ENCODE measurements around the gene GRM5. TPM values are rescaled to one million over a fixed set of nuclear protein-coding genes. Genes with fewer than 3 reads are reported as not detected.
"Not testable (repeated sequence)": the region's sequence is repeated elsewhere in the genome, so short reads cannot be mapped to it uniquely, and the experiment has no call there.

Gene GRM5
- total RNA-seq, 1 donor from 2014 or later, result 0.13 TPM

GRCh38 chr11:88851547-88851946 lies 214.2 kb downstream of the GRM5 start:
- ATAC-seq (ENCODE audit: poor library complexity); DNase-seq; intact Hi-C loops (cut with DNase I): not testable (repeated sequence)

DNA sequence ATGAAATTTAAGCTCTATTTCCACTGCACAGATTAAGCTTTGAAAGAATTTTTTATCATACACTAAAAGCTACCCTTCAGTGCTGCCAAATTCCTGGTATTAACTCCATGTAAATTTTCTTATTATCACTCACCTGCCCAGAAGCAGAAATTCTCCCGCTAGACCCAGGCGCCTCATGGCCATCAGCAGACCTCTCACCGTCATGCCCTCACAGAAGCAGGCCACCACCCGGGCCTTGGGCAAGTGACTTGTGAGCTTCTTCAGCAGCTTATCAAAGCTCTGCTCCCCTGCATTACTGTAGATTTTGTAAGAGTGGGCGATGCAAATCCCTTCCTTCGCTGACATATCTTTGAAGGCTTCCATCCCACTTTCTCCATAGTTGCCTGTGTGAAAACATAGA lies 216.0 kb downstream of the GRM5 start:
- intact Hi-C loops (cut with DNase I); ATAC-seq (ENCODE audit: poor library complexity): not testable (repeated sequence)
- DNase-seq, result peak; percentile 27

- intact Hi-C loops (cut with DNase I), result no loop called here
- no peak for ATAC-seq (ENCODE audit: poor library complexity)
- no peak for DNase-seq
Observed at GRCh38 chr11:88849368-88849767, 216.4 kb downstream of the GRM5 start.

DNA sequence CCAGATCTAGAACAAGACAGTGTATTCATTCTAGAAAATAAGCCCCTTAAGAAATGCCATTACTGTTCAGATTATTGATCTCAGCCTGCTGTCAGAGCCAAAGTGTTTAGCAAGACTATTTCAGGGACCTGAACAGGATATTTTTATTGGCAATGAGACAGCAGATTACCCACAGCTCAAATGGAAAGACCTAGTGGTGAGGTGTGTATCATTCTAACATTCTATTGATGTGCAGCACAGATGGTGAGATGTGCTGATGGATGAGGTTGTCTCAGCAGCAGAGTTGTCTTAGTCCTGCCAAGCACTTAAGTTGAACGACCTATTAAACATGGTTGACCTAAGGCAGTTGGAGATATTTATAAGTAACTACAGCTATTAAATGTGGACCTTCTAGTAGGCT lies 219.5 kb downstream of the GRM5 start:
- DNase-seq; intact Hi-C loops (cut with DNase I); ATAC-seq (ENCODE audit: poor library complexity): not testable (repeated sequence)

GRCh38 chr11:88844941-88845340 lies 220.8 kb downstream of the GRM5 start:
- ATAC-seq (ENCODE audit: poor library complexity); DNase-seq; intact Hi-C loops (cut with DNase I): not testable (repeated sequence)

DNA sequence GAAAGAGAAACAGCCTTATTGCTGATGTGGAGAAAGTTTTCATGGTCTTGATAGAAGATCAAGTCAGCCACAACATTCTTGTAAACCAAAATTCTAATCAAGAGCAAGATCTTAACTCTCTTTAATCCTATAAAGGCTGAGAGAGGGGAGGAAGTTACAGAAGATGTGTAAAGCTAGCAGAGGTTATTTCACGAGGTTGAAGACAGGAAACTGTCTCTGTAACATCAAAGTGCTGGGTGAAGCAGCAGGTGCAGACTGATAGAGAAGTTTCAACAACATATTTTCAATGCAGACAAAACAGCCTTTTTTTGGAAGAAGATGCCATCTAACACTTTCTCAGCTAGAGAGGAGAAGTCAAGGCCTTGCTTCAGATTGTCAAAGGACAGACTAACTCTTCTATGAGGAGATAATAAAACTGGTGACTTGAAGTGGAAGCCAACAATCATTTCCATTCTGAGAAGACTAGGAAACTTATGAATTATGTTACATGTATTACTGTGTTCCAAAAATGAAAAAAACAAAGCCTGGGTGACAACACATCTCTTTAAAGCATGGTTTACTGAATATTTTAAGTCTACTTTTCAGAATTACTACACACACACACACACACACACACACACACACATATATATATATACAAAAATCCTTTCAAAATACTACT lies 221.9 kb downstream of the GRM5 start:
- intact Hi-C loops (cut with DNase I); ATAC-seq (ENCODE audit: poor library complexity); DNase-seq: not testable (repeated sequence)

DNA sequence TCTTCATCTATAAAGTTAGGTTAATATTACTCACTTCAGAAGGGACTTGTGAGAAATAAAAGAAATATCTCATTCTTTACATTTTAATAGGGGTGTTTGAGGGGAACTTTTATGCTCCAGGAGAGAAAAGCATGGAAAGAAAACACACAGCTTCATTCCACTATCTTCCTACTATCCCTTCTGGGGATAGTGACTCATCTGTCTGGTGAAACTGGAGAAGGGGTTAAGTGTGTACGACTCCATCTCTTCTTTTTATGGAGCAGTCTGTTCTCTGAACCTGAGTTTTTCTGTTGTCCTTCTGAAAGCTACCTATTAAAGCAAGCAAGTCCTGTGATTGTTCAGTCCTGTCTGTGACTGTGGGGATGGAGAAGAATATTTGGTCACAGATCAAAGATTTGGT lies 227.6 kb downstream of the GRM5 start:
- intact Hi-C loops (cut with DNase I); ATAC-seq (ENCODE audit: poor library complexity); DNase-seq: not testable (repeated sequence)

- DNase-seq; intact Hi-C loops (cut with DNase I); ATAC-seq (ENCODE audit: poor library complexity): not testable (repeated sequence)
Observed at GRCh38 chr11:88835709-88836108, 230.1 kb downstream of the GRM5 start.

GRCh38 chr11:88831303-88831890 lies 234.4 kb downstream of the GRM5 start:
- peak; percentile 13 for DNase-seq
- ATAC-seq (ENCODE audit: poor library complexity), result no peak
- intact Hi-C loops (cut with DNase I), result no loop called here

DNA sequence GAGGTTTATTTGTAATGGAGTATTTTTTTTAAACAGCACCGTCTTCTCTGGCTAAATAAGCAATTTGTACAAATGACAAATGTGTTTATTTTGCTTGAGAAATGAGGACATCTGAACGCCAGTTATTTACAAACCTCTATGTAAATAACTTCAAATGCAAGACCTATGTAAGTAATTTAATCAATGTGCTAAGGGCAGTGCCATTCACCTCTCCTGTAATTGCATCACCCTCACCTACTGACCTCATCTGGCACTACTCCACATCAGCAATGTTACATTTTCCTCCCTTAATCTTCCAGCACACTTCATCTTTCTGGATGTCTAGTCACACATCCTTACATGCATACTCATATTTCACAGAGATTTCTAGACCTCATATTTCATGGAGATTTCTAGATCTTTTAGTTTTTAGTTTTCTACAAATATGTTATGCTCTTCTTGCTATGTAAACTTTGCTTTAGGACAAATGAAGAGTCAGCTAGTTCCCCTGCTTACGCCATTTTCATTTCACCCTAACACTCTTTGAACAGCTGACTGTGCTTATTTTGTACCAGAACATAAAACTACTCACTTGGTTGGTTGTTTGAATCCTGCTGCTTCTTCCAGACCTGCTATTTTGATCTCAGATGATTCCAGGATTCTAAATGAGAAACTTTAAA lies 238.6 kb downstream of the GRM5 start:
- ATAC-seq (ENCODE audit: poor library complexity) (no peak), DNase-seq (no peak)
- intact Hi-C loops (cut with DNase I), result no loop called here

DNA sequence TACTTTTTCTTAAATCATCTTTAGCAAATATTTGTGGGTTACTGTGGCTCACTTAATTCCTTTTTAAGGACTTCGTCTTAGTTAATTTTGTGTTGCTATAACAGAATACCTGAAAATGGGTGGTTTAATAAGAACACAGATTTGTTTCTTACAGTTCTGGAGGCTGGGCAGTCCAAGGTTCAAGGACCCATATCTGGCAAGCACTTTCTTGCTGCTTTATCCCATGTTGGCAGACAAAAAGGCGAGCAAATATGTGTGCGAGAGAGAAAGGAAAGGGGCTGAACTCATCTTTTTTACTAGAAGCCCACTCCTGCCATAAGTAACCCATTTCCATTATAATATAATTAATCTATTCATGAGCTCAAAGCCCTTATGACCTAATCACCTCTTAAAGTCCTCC lies 246.2 kb downstream of the GRM5 start:
- ATAC-seq (ENCODE audit: poor library complexity), result no peak
- no peak for DNase-seq
- intact Hi-C loops (cut with DNase I), result no loop called here

- intact Hi-C loops (cut with DNase I), result no loop called here
- ATAC-seq (ENCODE audit: poor library complexity) (no peak), DNase-seq (no peak)
Observed at GRCh38 chr11:88818978-88819377, 246.8 kb downstream of the GRM5 start.

- intact Hi-C loops (cut with DNase I), result no loop called here
- ATAC-seq (ENCODE audit: poor library complexity), result no peak
Observed at GRCh38 chr11:88815505-88815904, 250.3 kb downstream of the GRM5 start.

DNA sequence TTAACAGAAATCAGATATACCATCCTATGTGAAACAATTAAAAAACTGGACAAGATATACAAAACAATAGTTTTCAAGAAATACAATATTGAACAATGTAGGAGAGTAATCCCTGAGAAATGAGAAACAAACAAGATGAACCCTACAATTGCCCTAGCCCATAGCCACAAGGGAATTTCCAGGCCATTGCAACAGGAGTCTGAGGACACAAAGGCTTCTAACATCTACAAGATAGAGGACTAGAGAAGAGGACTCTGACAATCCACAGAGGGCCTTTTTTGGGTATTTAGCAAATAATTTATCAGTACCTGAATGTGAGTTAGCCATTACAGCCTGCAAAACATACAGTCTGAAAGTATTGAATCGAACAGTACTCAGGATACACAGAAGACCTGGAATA lies 251.7 kb downstream of the GRM5 start:
- ATAC-seq (ENCODE audit: poor library complexity) (no peak), DNase-seq (no peak)
- intact Hi-C loops (cut with DNase I), result no loop called here

More at GRCh38 chr11:88815505-88815904, 250.3 kb downstream of the GRM5 start:
- no peak for DNase-seq

DNA sequence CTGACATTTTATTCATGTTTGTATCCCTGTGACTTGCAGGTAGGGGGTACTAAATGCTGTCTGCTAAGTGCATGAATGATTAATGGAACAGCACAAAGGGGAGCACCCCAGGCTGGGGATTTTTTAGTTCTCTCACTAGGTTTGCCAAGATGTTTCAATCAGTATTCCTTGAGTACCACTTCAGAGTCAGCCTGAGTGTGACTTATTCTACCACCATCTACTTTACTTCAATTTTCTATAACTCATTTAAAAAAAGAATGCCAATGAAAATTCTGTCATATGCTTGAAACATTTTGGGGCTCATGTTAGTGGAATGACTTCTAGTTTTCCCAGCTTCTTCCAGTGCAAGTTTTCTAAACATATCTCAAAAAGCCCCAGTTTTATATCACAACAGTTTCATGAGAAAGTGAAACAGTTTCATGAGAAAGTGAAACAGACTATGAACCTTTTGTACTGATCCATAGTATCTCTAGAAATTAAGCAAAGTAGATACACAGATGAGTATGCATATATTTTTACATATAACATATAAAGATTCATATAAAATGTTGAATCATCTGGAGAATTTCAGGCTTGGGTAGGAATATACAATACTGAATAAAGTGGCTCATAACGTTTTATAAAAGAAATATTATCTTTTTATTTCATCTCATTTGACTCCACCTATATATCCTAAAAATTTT lies 252.4 kb downstream of the GRM5 start:
- no peak for ATAC-seq (ENCODE audit: poor library complexity)
- no peak for DNase-seq
- intact Hi-C loops (cut with DNase I), result no loop called here

GRCh38 chr11:88810420-88811097 lies 255.2 kb downstream of the GRM5 start:
- intact Hi-C loops (cut with DNase I), result no loop called here
- no peak for DNase-seq
- no peak for ATAC-seq (ENCODE audit: poor library complexity)

DNA sequence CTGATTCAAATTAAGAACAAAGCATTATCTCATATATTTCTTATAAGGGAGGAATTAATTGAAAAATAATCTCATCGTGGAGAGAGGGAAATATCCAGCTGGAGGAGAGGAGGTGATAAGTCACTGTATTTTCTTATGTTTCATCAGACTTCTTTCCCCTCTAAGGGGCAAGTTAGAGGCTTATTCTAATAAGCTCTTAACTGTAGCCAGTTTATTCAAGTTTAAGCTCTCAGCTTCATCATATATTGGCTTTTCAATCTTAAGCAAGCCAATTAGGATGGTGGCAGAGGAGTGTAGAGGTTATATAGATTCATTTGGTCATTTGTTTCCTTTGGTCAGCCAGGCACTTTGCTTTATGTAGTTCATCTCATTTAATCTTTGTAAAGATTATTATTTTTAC lies 256.7 kb downstream of the GRM5 start:
- no peak for ATAC-seq (ENCODE audit: poor library complexity)

DNA sequence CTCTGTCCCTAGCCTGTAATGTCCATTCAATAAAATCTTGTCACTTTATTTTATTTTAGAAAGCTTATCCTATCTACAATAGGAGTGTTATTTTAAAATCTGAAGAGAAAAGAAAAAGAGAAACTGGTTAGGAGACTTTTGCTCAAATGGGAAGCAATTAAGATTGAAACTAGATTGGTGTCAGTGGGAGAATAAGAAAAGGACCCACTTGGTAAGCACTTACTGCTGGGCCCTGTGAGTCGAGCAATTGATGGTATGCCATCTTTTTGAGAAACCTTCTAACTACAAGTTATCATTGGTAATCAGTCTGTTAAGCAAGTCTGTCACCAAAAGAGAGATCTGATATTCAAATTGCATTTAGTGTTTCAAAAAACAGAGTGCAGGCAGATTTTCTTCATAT lies 258.4 kb downstream of the GRM5 start:
- DNase-seq (no peak), ATAC-seq (ENCODE audit: poor library complexity) (no peak)
- intact Hi-C loops (cut with DNase I), result no loop called here

More for the DNA sequence above, 256.7 kb downstream of the GRM5 start:
- DNase-seq, result no peak
- intact Hi-C loops (cut with DNase I), result no loop called here

DNA sequence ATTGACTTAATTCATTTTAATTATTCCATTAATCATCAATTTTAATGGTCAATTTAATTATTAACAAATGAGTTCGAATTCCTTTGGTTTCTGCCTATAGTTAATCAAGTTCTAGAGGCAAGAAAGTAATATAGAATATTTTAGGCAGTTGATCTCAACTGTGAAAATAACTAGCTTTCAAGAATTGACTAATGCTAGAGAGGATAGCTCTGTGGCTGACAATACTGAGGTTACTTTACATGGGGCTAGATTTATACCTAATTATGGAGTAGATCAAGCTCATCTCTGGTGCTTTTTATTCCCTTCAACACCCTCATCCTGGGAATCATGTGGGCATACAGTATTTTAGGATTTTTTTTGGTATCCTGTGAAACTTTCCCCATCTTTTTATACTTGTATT lies 259.4 kb downstream of the GRM5 start:
- DNase-seq, result no peak
- intact Hi-C loops (cut with DNase I), result no loop called here
- no peak for ATAC-seq (ENCODE audit: poor library complexity)

Measured in Right ventricle myocardium superior (tissue), 1 donor.